HuH-7 (cell line): ENCODE data around the gene TBC1D2.
"Not testable (repeated sequence)": the region's sequence is repeated elsewhere in the genome, so short reads cannot be mapped to it uniquely, and the experiment has no call there.

Source experiments
- DNase-seq: peaks from one replicate; pipeline ENCODE4 v3.0.0; 2011; ENCODE audit warnings: low spot score

TBC1D2 gene, protein sequence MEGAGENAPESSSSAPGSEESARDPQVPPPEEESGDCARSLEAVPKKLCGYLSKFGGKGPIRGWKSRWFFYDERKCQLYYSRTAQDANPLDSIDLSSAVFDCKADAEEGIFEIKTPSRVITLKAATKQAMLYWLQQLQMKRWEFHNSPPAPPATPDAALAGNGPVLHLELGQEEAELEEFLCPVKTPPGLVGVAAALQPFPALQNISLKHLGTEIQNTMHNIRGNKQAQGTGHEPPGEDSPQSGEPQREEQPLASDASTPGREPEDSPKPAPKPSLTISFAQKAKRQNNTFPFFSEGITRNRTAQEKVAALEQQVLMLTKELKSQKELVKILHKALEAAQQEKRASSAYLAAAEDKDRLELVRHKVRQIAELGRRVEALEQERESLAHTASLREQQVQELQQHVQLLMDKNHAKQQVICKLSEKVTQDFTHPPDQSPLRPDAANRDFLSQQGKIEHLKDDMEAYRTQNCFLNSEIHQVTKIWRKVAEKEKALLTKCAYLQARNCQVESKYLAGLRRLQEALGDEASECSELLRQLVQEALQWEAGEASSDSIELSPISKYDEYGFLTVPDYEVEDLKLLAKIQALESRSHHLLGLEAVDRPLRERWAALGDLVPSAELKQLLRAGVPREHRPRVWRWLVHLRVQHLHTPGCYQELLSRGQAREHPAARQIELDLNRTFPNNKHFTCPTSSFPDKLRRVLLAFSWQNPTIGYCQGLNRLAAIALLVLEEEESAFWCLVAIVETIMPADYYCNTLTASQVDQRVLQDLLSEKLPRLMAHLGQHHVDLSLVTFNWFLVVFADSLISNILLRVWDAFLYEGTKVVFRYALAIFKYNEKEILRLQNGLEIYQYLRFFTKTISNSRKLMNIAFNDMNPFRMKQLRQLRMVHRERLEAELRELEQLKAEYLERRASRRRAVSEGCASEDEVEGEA

DNA sequence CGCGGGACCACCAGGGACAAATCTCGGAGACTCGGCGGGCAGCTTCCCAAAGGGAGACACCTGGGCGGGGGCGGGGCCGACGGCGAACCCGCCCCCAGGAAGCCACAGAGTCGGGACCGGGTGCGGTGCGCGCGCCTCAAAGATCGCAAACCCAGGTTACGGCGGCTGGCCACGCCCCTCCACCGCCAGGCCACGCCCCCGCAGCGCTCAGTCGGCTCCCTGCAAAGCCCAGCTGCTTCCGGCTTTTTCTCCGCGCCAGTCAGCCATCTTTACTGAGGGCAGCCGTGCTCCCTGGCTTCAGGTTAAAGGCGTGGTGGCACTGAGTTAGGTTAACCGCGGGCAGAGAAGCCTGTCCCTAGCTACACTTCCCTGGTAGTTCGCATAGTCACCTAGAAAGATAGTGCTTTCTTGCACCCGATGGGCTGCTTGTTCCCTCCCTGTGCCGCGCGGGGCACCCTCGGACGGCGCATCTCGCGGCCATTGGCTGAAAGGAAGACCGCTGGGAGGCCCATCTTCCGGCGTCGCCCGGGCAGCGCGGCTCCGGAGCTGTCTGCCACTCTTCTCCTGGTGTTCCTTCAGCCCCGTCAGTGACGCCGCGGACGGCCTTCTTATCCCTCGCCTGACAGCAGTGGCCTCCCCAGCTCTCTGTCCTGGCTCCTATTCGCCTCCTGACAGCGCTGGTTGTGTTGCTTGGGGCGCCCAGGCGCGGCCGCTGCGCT lies at the start of gene TBC1D2:
Gene TBC1D2, minus strand, starts transcription at position 72 of the 719 bp plus-strand sequence. CDS start 108 bp downstream, outside the sequence.
- peak; percentile 95 for DNase-seq

DNA sequence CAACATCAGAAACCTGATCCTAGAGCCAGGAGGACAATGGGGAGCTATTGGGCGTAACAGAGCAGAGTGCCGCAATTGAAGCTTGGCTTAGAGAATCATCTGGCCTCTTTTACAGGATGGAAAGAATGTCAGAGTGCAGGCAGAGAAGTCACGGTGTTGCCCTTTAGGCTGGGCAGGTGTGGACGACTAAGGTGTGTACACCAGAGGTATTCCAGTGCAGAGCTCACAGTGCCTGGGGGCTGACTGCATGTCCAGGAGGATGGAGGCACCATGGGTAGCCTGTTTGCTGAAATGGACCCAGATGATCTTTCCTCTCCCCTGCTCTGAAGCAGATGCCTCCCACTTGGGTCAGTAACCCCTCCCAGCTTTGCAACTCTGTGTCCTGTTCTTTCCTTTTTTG lies 48.9 kb upstream of the TBC1D2 start:
- no peak for DNase-seq

DNA sequence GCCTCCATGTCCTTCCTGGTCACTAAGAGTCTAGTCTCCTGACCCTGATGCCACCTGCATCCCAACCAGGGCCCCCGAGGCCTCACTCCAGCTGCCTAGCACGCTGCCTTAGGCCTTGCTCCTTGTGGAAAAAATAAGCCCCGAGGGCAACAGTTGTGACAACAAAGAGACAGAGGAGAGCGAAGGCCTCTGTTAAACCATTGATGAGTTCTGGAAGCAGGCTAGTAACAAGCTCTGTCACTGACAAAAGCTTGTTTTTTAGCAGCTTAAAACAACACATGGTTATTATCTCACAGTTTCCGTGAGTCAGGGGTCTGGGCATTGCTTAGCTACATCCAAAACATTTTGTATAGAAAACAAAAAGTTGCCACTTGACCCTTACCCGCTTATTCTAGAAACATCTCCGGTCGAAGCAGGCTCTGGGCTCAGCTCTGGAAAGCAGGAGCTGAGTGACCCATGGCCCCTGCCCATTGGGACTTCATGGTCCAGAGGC lies 48.2 kb upstream of the TBC1D2 start:
- DNase-seq = no peak

DNA sequence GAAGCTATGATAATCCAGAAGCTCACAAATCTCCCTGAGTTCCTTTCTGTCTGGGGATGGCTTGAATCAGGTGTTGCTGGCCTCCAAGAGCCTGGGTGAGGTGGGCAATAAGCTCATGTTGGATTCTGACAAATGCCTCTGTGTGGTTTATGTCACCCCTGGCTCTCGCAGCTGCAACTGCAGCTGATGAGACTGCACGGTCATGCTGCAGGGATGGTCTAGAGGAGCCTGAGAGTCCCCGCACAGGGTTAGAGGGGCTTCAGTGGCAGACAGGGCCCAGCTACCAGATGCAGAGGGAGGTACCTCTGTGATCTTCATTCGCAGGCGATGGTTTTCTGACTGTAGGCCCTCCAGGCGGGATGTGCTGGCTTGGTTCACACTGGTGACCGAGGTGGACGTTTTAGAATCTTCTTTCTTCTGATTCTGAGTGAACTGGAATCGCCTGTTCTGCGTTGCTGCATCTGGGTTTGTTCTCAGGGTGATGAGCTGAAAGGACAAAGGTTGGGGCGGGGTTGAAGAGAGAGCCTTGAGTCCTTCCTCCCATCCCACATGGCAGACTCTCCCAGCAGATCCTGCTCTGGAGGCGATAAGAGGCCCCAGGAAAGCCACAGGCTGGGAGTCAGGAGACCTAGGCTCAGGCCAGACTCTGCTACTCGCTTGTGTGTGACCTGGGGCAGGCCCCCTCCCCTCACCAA lies 47.6 kb upstream of the TBC1D2 start:
- DNase-seq = no peak

DNA sequence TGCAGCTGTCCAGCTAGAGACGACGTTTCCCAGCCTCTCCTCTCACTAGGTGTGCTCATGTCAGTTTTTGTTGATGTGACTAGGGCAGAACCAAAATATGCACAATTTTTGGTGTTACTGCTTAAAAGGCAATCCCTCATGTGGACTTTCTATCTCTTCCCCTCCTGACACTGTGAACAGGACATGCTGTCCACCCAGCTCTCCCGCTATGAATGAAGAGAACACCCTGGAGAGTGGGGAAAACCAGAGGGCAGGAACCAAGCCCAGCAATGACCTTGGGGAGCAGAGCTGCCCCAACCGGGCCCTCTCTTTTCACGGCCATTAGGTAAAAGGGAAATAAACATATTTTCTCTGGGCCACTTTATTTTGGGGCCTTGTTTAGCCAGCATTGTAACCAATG lies 46.7 kb upstream of the TBC1D2 start:
- DNase-seq = no peak

DNA sequence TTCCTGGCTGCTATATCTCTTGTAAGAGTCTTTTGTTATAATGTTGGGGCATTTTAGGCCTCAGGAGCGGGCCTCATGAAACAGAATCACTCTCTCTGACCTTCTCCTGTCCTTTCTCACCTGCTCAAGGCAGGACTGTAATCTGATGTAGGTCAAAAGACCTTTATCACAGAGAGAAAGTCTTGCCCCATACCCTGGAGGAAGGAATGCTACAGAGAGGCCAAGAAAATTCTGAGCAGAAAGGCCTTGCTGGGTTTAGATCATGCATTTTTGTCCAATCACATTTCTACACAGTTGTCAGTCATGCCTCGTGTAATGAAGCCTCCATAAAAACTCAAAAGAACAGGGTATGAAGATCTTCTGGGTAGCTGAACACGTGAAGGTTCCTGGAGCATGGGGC lies 45.2 kb upstream of the TBC1D2 start:
- DNase-seq = no peak

DNA sequence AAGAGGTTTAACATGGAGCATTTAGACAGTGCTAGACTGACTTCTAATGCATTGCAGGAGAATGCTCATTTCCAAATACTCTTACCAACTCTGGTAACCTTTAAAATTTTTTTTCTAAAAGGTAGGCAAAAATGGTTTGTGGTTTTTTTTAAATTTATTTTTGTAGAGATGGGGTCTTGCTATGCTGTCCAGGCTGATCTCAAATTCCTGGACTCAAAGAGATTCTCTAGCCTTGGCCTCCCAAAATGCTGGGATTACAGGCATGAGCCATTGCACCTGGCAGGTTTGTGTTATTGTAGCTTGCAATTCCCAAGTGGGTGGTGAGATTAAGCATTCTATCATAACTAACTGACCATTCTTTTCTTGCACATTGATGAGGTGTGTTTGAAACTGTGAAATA lies 43.0 kb upstream of the TBC1D2 start:
- no peak for DNase-seq

DNA sequence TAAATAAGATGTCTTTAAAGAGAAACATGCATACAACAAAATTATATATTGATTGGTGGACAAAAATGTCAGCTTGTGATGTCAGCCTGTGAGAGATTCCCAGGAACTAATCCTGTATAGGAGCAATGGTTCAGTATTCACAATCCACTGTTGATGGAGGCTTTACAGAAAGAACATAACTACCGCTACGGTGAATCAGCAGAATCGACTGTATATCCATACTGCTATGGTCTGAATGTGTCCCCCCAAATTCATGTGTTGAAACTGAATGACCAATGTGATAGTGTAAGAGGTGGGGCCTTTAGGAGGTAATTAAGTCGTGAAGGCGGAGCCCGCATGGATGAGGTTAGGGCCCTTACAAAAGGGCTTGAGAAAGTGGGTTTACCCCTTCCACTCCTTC lies 40.4 kb upstream of the TBC1D2 start:
- no peak for DNase-seq

DNA sequence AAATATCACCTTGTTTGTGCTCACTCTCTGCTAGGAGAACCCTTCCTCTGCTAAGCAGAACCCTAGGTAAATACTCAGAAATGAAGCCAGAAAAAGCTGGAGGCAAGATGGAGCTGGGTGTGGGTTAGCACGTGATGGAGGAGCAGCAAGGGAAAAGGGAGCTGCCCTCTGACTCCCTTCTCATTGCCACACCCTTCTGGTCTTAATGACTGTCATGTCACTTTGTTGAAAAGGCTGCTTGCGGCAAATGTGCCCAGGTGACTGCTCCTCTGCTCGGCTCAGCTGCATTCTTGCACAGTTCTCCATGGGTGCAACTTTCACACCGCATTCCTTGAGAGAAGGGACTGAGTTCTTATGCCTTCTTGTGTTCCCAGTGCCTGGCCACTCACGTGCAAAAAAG lies 36.4 kb upstream of the TBC1D2 start:
- DNase-seq = no peak

DNA sequence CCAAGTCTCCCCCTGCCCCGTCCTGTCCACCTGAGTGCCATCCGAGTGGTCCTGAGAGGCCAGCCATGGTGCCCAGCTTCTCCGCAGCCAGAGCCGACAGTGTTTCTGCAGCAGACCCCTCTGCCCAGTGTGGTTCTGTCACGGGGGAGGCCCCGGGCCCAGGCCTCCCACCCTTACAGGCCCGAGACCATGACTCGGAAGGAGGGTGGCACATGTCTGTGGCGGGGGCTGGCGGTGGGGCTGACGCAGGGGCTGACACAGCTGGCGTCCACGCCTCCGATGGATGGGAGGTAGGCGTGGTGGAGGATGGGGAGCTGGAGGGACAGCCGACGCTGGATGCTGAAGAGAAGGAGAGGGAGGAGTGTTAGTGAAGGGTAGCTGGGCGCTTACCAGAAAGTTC lies 35.0 kb upstream of the TBC1D2 start:
- no peak for DNase-seq

DNA sequence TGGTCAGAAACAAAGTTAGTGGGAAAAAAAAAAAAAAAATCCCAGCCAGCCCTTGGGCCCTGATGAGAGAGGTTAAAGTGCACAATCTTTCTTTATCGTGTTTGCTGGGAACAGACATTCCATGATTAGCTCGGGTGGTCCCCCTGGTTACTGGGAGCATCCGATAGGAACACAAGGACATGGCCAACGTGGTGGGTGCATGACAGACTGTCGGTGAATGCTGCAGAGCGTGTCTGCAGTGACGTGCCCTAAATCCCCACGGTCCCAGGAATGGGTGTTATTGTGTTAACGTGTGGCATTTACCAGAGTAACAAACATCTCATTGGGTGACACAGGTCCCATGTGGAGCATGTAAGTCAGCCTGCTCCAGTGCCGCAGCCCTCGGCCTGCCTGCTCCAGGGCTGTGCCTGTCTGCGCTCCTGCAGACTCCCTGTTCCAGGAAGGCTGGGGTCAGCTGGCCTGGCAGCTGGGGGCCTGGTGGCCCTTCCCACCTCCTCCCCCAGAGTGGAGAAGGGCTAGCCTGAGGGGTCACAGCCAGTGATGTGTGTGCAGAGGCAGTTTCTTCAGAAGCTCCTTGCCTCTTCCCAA lies 34.3 kb upstream of the TBC1D2 start:
- DNase-seq = no peak

DNA sequence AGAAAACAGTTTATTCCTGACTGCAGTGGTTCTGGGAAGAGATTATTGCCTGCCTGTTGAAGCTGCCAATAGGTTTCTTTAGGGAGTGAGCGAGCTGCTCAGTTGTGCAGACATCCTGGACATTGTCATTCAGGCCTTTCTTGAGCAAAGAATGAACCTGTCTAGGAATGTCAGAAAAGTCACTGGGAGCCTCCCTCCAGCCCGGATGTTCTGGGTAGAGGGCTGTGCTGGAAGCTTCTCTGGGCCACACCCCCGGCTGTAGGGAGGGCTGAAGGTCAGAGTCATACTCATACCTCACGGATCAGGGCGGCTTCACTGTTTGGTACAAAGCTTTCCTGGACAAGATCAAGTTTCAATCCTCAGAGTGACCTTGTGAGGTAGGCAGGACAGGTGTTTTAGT lies 33.4 kb upstream of the TBC1D2 start:
- peak; percentile 34 for DNase-seq

DNA sequence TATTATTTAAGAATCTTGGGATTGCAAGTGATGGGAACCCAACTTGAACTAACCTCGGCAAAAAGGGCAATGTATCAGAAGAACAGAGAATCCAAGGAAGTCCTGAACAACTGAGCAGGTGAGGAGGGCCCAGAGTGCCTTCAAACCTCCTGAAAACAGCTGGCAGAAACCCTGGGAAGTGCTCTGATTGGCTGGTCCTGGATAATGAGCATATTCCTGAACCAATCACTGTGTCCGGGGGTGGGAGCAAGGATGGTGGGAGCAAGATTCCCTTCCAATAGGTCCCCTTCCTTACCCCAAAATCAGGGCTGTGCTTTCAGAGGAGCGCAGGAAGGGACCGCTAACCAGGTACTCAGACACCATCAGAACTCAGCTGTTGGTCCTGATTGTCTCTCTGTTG lies 31.9 kb upstream of the TBC1D2 start:
- no peak for DNase-seq

DNA sequence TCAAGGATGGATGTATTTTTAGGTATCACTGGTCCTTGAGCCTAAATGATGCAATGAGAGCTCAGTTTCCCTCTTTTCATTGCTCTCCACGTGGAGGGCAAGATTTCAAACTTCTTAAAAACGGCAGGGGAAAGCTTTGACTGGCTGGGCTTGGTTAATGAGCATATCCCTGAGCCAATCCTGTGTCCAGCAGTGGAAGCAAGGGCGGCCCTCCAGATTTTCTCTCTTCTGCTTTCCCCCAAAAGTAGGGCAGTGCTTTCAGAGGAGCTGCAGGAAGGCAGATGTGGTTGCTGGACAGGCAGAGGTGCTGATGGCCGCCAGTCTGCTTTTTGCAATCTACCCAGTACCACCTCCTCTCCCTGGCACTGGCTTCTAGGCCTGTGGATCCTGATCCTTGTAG lies 30.0 kb upstream of the TBC1D2 start:
- no peak for DNase-seq

DNA sequence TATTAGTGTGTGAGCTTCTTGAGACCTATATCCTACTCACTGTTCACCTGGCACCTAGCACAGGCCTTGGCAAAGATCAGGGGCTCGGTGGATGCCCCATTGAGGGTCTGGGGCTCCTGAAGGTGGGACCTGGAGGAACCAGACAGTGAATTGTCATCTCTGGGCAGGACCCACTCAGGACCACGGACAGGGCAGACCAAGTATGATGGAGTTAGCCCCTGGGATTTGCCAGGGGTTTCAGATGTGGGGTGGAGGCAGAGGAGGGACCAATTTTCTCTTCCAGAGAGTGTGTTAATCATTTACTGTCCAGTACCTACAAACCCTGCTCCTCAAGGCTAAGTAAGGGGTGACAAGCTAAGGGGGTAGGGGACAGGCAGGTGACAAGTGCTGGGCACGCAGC lies 29.3 kb upstream of the TBC1D2 start:
- no peak for DNase-seq

DNA sequence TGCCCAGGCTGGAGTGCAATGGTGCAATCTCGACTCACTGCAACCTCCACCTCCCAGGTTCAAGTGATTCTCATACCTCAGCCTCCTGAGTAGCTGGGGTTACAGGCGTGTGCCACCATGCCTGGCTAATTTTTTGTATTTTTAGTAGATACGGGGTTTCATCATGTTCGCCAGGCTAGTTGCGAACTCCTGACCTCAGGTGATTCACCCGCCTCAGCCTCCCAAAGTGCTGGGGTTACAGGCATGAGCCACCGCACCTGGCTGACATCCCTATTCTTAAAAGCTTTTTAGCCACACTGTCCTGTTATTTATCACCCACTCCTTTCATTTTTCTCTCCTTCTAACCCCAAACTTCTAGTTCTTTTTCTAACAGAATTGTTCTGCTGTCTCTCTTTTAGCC lies 27.7 kb upstream of the TBC1D2 start:
- not testable (repeated sequence) for DNase-seq

DNA sequence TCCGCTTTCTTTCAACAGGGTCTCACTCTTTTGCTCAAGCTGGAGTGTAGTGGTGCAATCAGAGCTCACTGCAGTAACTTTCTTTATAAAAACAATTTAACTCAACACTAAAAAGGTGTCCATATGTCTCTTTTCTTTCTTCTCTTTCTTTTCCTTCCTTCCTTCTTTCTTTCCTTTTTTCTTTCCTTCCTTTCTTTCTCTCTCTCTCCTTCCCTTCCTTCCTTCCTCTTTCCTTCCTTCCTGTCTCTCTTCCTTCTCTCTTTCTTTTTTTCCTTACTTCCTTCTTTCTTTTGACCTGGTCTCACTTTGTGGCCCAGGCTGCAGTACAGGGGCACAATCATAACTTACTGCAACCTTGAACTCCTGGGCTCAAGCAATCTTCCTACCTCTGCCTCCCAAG lies 25.8 kb upstream of the TBC1D2 start:
- no peak for DNase-seq

DNA sequence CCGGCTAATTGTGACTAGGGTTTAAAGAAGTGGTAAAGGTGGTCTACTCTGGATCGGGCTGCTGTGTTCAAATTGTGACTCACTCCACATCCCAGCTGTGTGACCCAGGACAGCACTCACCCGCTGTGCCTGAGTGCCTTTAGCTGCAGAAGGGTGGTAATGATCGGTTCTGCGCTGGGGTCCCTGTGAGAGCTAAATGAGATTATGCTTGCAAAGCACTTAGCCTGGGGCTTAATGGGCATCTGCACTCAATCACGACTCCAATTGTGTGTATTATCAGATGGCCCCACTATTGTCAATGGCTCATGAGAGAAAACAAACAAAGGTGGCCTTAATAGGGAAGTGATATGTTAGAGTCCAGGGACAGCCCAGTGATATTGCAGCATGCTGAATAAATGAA lies 25.1 kb upstream of the TBC1D2 start:
- DNase-seq = no peak

DNA sequence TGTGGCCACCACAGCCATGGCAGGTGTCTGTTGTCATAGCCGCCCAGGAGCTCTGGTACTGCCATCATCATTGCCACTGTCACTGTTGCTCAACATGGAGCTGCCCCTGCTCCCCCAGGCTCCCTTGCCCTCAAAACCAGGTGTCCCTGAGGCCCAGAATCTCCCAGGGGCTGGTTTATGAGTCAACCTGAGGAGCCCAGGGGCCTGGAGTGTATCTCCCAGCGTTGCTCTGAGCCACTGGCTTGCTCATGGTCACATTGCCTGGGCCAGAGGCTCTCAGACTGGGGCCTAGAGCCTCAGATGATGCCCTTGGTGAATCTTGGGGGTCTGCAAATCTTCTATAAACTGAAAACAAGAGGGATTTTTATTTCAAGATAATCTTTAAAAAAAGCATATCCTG lies 24.7 kb upstream of the TBC1D2 start:
- DNase-seq = no peak

DNA sequence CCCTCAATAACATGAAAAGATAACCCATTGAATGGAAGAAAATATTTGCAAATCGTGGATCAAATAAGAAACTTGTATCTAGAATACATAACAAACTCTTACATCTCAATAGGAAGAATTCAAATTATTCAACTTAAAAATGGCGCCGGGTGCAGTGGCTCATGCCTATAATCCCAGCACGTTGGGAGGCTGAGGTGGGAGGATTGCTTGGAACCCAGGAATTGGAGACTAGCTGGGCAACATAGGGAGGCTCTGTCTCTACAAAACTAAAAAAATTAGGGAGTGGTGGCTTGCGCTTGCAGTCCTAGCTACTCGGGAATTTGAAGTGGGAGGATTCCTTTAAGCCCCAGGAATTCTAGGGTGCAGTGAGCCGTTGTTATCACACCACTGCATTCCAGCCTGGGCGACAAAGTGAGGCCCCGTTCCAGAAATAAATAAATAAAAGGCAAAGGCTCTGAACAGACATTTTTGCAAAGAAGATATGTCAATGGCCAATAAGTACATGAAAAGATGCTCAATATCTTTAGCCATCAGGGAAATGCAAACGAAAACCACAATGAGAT lies 21.5 kb upstream of the TBC1D2 start:
- DNase-seq = no peak

DNA sequence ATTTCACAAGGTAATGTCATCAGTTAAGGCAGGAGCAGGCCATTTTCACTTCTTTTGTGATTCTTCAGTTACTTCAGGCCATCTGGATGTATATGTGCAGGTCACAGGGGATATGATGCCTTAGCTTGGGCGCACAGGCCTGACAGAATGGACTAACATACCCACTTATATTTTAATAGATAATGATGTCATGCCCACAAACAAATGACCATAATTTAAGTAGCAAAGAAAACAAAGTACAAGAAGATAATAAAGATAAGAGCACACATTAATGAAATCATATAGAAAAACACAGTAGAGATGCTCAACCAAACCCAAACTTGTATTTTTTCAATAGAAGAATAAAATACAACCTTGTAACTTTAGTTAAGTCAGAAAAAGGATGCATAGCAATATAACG lies 19.7 kb upstream of the TBC1D2 start:
- no peak for DNase-seq
